ENCODE data around the gene SYT17.

The SYT17 gene

DNA sequence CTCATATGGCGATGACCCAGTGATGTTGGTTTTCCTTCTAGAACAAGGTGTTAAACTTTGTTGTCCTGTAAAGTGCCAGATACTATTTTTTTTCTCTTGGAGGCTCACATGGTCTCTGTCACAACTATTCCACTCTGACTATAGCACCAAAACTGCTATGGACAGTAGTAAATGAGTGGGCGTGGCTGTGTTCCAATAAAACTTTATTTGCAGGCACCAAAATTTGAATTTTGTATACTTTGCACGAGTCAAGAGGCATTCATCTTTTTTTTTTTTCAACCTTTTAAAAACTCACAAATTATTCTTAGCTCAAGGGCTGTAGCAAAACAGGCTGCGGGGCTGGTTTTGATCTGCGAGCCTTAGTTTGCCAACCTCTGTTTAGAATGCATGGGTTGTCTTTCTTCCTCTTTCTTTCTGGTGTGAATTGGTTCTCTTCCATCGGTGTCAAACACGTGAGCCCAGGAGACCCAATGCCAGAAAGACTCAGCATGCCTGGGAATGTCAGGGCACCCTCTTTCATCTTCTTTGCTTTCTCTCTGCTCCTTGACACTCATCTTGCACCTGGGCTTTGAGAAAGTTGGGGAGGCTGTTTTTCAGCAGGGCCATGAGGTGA is 2.1 kb downstream of the SYT17 start:
- H3K27ac ChIP-seq, result no peak overlapping the region
- peaks cover 0 to 23% (median 17%) of the 10 kb centered on the region in 4 donors for H3K4me1 ChIP-seq
- intact Hi-C loops (cut with DNase I; ENCODE audit: low total_unique reads), result no loop called here
- H3K4me3 ChIP-seq, result no peak overlapping the region
- TF ChIP-seq, protein P1, sequence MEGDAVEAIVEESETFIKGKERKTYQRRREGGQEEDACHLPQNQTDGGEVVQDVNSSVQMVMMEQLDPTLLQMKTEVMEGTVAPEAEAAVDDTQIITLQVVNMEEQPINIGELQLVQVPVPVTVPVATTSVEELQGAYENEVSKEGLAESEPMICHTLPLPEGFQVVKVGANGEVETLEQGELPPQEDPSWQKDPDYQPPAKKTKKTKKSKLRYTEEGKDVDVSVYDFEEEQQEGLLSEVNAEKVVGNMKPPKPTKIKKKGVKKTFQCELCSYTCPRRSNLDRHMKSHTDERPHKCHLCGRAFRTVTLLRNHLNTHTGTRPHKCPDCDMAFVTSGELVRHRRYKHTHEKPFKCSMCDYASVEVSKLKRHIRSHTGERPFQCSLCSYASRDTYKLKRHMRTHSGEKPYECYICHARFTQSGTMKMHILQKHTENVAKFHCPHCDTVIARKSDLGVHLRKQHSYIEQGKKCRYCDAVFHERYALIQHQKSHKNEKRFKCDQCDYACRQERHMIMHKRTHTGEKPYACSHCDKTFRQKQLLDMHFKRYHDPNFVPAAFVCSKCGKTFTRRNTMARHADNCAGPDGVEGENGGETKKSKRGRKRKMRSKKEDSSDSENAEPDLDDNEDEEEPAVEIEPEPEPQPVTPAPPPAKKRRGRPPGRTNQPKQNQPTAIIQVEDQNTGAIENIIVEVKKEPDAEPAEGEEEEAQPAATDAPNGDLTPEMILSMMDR (IDR thresholded peaks at IDR 0.05), result no peak
- H3K9me3 ChIP-seq, result no peaks in the 10 kb centered on the region
- peaks cover 0 to 34% of the 10 kb centered on the region in 2 donors for H3K27me3 ChIP-seq
- no peaks in the 10 kb centered on the region for H3K36me3 ChIP-seq
- DNase-seq, result no peak

DNA sequence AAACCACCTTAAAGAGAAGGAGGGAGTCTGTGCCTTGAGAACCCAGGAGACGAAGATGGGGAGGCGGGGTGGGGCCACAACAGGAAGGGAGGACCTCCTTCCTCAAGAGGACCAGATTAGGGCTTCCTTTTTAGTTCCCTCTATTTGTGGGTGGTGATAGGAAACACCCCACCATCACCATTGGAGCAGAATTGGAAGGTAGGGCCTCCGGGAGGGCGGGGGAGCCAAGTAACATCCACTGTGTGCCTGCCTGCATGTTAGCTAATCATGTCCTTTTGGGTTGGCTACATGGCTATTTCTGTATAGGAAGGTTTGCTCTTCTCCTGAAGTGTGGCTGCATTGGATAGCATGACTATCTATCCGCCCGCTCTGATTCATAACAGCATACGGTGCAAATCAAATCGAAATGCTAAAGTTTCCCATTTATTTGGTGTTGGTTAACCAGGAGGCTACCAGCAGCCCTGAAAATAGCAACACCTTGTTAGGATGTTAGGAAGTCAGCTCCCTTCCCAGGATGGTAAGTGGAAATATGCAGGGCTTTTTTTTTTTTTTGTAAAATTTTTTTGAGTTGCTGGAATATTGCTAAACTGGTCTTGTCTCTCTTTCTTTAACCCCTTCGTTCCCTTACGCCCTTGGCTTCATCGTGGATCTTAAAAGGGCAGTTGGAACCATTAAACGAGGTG is 4.2 kb downstream of the SYT17 start:
- peaks cover 0 to 27% of the 10 kb centered on the region in 2 donors for H3K27me3 ChIP-seq
- DNase-seq, result no peak
- H3K4me3 ChIP-seq, result no peak overlapping the region
- H3K36me3 ChIP-seq, result no peaks in the 10 kb centered on the region
- TF ChIP-seq, protein P1 (IDR thresholded peaks at IDR 0.05), result no peak
- peaks cover 0 to 23% (median 17%) of the 10 kb centered on the region in 4 donors for H3K4me1 ChIP-seq
- H3K9me3 ChIP-seq, result no peaks in the 10 kb centered on the region
- intact Hi-C loops (cut with DNase I; ENCODE audit: low total_unique reads), result no loop called here
- H3K27ac ChIP-seq, result no peak overlapping the region

DNA sequence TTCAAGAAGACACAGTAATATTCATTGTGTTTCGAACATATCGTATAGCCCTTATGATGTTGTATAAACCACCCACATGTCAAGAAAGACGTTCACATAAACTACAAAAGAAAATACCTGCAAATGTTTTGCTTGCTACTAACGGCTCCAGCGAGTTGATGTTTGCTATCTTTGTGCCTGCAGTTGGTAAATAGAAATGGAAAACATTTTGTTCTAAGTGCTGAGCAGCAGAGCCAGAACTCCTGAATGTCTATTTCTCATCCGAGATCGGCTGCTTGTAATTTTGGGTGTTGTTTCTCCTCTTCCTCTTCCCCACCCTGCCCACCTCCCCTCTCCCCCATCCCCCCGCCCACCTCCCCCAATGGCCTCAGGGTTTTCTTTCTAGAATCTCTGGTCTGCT is 5.0 kb downstream of the SYT17 start:
- H3K27me3 ChIP-seq, result peaks cover 0 to 20% of the 10 kb centered on the region in 2 donors
- no peak overlapping the region for H3K27ac ChIP-seq
- no peak overlapping the region for H3K4me3 ChIP-seq
- H3K36me3 ChIP-seq, result no peaks in the 10 kb centered on the region
- intact Hi-C loops (cut with DNase I; ENCODE audit: low total_unique reads), result no loop called here
- TF ChIP-seq, protein P1 (IDR thresholded peaks at IDR 0.05), result no peak
- DNase-seq, result no peak
- H3K4me1 ChIP-seq, result peaks cover 0 to 16% (median 10%) of the 10 kb centered on the region in 4 donors
- H3K9me3 ChIP-seq, result no peaks in the 10 kb centered on the region

- TF ChIP-seq, protein P1 (IDR thresholded peaks at IDR 0.05), result no peak
- no peaks in the 10 kb centered on the region for H3K36me3 ChIP-seq
- H3K27me3 ChIP-seq, result peaks cover 0 to 12% of the 10 kb centered on the region in 2 donors
- intact Hi-C loops (cut with DNase I; ENCODE audit: low total_unique reads), result no loop called here
- H3K4me3 ChIP-seq, result no peak overlapping the region
- no peak overlapping the region for H3K27ac ChIP-seq
- H3K4me1 ChIP-seq, result peaks cover 0 to 9% (median 3%) of the 10 kb centered on the region in 4 donors
- no peaks in the 10 kb centered on the region for H3K9me3 ChIP-seq
- no peak for DNase-seq
These were observed 5.8 kb downstream of the SYT17 start for GRCh38 chr16:19173649-19174383.

- H3K4me3 ChIP-seq, result no peak overlapping the region
- H3K9me3 ChIP-seq, result no peaks in the 10 kb centered on the region
- H3K36me3 ChIP-seq, result no peaks in the 10 kb centered on the region
- no peak overlapping the region for H3K27ac ChIP-seq
- peaks cover 0 to 7% of the 10 kb centered on the region in 2 donors for H3K27me3 ChIP-seq
- no peak for DNase-seq
- intact Hi-C loops (cut with DNase I; ENCODE audit: low total_unique reads), result no loop called here
- H3K4me1 ChIP-seq, result peaks cover 0 to 3% (median 0%) of the 10 kb centered on the region in 4 donors
- TF ChIP-seq, protein P1 (IDR thresholded peaks at IDR 0.05), result no peak
These were observed 6.4 kb downstream of the SYT17 start for GRCh38 chr16:19174478-19174877.

All from tibial artery (tissue), 4 donors.